HepG2 (cell line): ENCODE results near the gene KIAA1191. TPM values are rescaled to one million over a fixed set of nuclear protein-coding genes. Genes with fewer than 3 reads are reported as not detected.
A peak's percentile ranks its signal among the peaks of the same experiment; 100 is the strongest.

Source experiments
- CBFB ChIP-seq: sonication (generic); formaldehyde crosslinking; IDR thresholded peaks from 2 replicates; pipeline ENCODE4 v1.4.0; 2020; ENCODE audit warnings: missing genetic modification reagents
- KLF6 ChIP-seq: IDR thresholded peaks from 2 replicates; pipeline ENCODE4 v1.8.0; 2016; ENCODE audit warnings: missing biosample characterization, missing genetic modification reagents
- KMT2A ChIP-seq: sonication (generic); formaldehyde crosslinking; IDR thresholded peaks from 2 replicates; pipeline ENCODE4 v1.4.0; 2020; ENCODE audit warnings: missing genetic modification reagents
- MZF1 ChIP-seq: sonication (generic); formaldehyde crosslinking; IDR thresholded peaks from 2 replicates; pipeline ENCODE4 v1.8.1; 2023; ENCODE audit warnings: mild to moderate bottlenecking, missing genetic modification reagents, borderline replicate concordance
- NAIF1 ChIP-seq: sonication (generic); formaldehyde crosslinking; IDR thresholded peaks from 2 replicates; pipeline ENCODE4 v1.5.0; 2020; ENCODE audit warnings: mild to moderate bottlenecking, missing genetic modification reagents, borderline replicate concordance
- PHF20 ChIP-seq: sonication (generic); formaldehyde crosslinking; IDR thresholded peaks from 2 replicates; pipeline ENCODE4 v1.5.0; 2020; ENCODE audit warnings: mild to moderate bottlenecking, missing genetic modification reagents
- RARG ChIP-seq: sonication (generic); formaldehyde crosslinking; IDR thresholded peaks from 2 replicates; pipeline ENCODE4 v1.4.0; 2020; ENCODE audit warnings: low read depth, mild to moderate bottlenecking, missing genetic modification reagents
- RBFOX2 ChIP-seq: fragments of 200-400 bp; formaldehyde crosslinking; IDR thresholded peaks from 2 replicates; pipeline ENCODE4 v1.6.1; 2017; ENCODE audit warnings: low read depth, mild to moderate bottlenecking, low read length
- ZNF34 ChIP-seq: sonication (generic); formaldehyde crosslinking; IDR thresholded peaks from 2 replicates; pipeline ENCODE4 v1.4.0; 2020; ENCODE audit warnings: mild to moderate bottlenecking, missing genetic modification reagents, borderline replicate concordance
- ZNF496 ChIP-seq: sonication (generic); formaldehyde crosslinking; IDR thresholded peaks from 2 replicates; pipeline ENCODE4 v1.8.1; 2023; ENCODE audit warnings: mild to moderate bottlenecking, moderate library complexity, missing genetic modification reagents; ENCODE audit not compliant: insufficient replicate concordance
- polyA plus RNA-seq, 8 experiments: library from polyadenylated mRNA; depleted of rRNA in 3 of 8; stranded (reverse) in 7 of 8; unstranded in 1 of 8; fragments of >200 nt; fragmentation: Illumina TruSeq in 4 of 8; extraction: Trizol in 4 of 8; gene quantifications; 2 replicates each; pipeline versions ENCODE4 v1.2.1 to v1.2.3, GENCODE V29; 2011 to 2016; ENCODE audit warnings: low read depth in 4 of 8, missing spikeins in 1 of 8, mixed read lengths in 1 of 8; ENCODE audit not compliant: insufficient read depth in 1 of 8
- total RNA-seq, 5 experiments: library from RNA; depleted of rRNA; stranded (reverse); fragments of >200 nt; fragmentation: Illumina TruSeq; extraction: Trizol; gene quantifications; 2 replicates each; pipeline ENCODE4 v1.2.3, GENCODE V29; 2016; ENCODE audit warnings: low read depth in 1 of 5
- TF ChIP-seq, protein P1 (sequence below): sonication (generic); formaldehyde crosslinking; IDR thresholded peaks from 2 replicates; pipeline ENCODE4 v1.4.0; 2020; ENCODE audit warnings: missing genetic modification reagents
- TF ChIP-seq, protein P2 (sequence below): IDR thresholded peaks from 2 replicates; pipeline ENCODE4 v1.4.0; 2020; ENCODE audit warnings: mild to moderate bottlenecking, missing genetic modification reagents
- TF ChIP-seq, protein P3 (sequence below): sonication (generic); formaldehyde crosslinking; IDR thresholded peaks from 2 replicates; pipeline ENCODE4 v1.8.1; 2023; ENCODE audit warnings: mild to moderate bottlenecking, missing genetic modification reagents, borderline replicate concordance
- TF ChIP-seq, protein P4 (sequence below): sonication (generic); formaldehyde crosslinking; IDR thresholded peaks from 2 replicates; pipeline ENCODE4 v1.4.0; 2020; ENCODE audit warnings: missing genetic modification reagents, mild to moderate bottlenecking, borderline replicate concordance

The KIAA1191 gene
- total and polyA plus RNA-seq, 2 of the 13 experiments (the other 11 are each of a cell fraction or from before 2014, with no cell fraction given) = 63.6 to 103 TPM

DNA sequence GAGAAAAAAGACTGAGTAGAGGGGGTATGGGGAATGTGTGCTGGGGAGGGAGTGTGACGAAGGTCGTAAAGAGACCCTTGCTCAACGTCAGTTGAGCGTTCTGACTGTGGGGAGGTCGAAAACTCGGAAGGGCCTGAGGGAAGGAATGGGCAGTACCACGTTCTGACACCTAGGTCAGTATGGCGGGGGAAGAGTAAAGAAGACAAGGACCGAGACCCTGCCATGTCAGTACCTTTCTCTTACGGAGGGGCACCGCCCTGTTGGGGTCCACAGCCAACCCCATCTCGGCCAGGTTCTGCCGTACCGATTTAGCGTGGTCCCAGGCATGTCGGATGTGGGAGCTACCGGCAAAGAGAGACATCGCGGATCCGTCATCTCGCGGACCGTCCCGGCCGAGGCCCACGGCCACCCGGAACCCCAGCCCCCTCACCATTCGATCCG lies 26.5 kb upstream of the KIAA1191 start (continued):
- TF ChIP-seq NAIF1 (CRISPR knock-in tag) (0 out of 2 replicates have a peak, but pooled peaks have one; percentile 4), CBFB (CRISPR knock-in tag) (peak; percentile 21; the same call in 1 of the 2 replicates), ZNF34 (CRISPR knock-in tag) (0 out of 2 replicates have a peak, but pooled peaks have one; percentile 58), MZF1 (CRISPR knock-in tag) (0 out of 2 replicates have a peak, but pooled peaks have one; percentile 32), PHF20 (CRISPR knock-in tag) (no peak), RBFOX2 (peak; percentile 79; the same call in 1 of the 2 replicates), ZNF496 (CRISPR knock-in tag) (no peak), RARG (CRISPR knock-in tag) (0 out of 2 replicates have a peak, but pooled peaks have one; percentile 59), KLF6 (CRISPR knock-in tag) (0 out of 2 replicates have a peak, but pooled peaks have one; percentile 2), KMT2A (CRISPR knock-in tag) (peak; percentile 9; the same call in 1 of the 2 replicates)
- TF ChIP-seq, protein P1, sequence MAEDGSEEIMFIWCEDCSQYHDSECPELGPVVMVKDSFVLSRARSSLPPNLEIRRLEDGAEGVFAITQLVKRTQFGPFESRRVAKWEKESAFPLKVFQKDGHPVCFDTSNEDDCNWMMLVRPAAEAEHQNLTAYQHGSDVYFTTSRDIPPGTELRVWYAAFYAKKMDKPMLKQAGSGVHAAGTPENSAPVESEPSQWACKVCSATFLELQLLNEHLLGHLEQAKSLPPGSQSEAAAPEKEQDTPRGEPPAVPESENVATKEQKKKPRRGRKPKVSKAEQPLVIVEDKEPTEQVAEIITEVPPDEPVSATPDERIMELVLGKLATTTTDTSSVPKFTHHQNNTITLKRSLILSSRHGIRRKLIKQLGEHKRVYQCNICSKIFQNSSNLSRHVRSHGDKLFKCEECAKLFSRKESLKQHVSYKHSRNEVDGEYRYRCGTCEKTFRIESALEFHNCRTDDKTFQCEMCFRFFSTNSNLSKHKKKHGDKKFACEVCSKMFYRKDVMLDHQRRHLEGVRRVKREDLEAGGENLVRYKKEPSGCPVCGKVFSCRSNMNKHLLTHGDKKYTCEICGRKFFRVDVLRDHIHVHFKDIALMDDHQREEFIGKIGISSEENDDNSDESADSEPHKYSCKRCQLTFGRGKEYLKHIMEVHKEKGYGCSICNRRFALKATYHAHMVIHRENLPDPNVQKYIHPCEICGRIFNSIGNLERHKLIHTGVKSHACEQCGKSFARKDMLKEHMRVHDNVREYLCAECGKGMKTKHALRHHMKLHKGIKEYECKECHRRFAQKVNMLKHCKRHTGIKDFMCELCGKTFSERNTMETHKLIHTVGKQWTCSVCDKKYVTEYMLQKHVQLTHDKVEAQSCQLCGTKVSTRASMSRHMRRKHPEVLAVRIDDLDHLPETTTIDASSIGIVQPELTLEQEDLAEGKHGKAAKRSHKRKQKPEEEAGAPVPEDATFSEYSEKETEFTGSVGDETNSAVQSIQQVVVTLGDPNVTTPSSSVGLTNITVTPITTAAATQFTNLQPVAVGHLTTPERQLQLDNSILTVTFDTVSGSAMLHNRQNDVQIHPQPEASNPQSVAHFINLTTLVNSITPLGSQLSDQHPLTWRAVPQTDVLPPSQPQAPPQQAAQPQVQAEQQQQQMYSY (CRISPR knock-in tag) = peak; percentile 91
- TF ChIP-seq, protein P2, sequence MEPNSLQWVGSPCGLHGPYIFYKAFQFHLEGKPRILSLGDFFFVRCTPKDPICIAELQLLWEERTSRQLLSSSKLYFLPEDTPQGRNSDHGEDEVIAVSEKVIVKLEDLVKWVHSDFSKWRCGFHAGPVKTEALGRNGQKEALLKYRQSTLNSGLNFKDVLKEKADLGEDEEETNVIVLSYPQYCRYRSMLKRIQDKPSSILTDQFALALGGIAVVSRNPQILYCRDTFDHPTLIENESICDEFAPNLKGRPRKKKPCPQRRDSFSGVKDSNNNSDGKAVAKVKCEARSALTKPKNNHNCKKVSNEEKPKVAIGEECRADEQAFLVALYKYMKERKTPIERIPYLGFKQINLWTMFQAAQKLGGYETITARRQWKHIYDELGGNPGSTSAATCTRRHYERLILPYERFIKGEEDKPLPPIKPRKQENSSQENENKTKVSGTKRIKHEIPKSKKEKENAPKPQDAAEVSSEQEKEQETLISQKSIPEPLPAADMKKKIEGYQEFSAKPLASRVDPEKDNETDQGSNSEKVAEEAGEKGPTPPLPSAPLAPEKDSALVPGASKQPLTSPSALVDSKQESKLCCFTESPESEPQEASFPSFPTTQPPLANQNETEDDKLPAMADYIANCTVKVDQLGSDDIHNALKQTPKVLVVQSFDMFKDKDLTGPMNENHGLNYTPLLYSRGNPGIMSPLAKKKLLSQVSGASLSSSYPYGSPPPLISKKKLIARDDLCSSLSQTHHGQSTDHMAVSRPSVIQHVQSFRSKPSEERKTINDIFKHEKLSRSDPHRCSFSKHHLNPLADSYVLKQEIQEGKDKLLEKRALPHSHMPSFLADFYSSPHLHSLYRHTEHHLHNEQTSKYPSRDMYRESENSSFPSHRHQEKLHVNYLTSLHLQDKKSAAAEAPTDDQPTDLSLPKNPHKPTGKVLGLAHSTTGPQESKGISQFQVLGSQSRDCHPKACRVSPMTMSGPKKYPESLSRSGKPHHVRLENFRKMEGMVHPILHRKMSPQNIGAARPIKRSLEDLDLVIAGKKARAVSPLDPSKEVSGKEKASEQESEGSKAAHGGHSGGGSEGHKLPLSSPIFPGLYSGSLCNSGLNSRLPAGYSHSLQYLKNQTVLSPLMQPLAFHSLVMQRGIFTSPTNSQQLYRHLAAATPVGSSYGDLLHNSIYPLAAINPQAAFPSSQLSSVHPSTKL = no peak
- TF ChIP-seq, protein P3, sequence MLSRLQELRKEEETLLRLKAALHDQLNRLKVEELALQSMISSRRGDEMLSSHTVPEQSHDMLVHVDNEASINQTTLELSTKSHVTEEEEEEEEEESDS (CRISPR knock-in tag) = peak; percentile 36; the same call in 1 of the 2 replicates
- TF ChIP-seq, protein P4, sequence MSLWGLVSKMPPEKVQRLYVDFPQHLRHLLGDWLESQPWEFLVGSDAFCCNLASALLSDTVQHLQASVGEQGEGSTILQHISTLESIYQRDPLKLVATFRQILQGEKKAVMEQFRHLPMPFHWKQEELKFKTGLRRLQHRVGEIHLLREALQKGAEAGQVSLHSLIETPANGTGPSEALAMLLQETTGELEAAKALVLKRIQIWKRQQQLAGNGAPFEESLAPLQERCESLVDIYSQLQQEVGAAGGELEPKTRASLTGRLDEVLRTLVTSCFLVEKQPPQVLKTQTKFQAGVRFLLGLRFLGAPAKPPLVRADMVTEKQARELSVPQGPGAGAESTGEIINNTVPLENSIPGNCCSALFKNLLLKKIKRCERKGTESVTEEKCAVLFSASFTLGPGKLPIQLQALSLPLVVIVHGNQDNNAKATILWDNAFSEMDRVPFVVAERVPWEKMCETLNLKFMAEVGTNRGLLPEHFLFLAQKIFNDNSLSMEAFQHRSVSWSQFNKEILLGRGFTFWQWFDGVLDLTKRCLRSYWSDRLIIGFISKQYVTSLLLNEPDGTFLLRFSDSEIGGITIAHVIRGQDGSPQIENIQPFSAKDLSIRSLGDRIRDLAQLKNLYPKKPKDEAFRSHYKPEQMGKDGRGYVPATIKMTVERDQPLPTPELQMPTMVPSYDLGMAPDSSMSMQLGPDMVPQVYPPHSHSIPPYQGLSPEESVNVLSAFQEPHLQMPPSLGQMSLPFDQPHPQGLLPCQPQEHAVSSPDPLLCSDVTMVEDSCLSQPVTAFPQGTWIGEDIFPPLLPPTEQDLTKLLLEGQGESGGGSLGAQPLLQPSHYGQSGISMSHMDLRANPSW (CRISPR knock-in tag) = no peak
- TF ChIP-seq, all 625 proteins: peak for 28
